ENCODE results near the gene PDSS2. TPM values are rescaled to one million over a fixed set of nuclear protein-coding genes. Genes with fewer than 3 reads are reported as not detected.

The PDSS2 gene
- total RNA-seq, 4 donors from 2014 or later = 4.3 to 14.7 (median 12.1) TPM

- H3K36me3 ChIP-seq = no peaks in the 10 kb centered on the region
- H3K27me3 ChIP-seq = no peaks in the 10 kb centered on the region
- H3K4me3 ChIP-seq = no peak overlapping the region
- no peak for DNase-seq (ENCODE audit: low spot score in 2 of 2)
- 77% methylated on average over 5 of the region's 5 CpGs for WGBS
- TF ChIP-seq POLR2A (IDR thresholded peaks at IDR 0.05) = no peak
- no peak for TF ChIP-seq POLR2AphosphoS5 (IDR thresholded peaks at IDR 0.05)
- no peak for TF ChIP-seq EP300 (IDR thresholded peaks at IDR 0.05)
- TF ChIP-seq CTCF (IDR thresholded peaks at IDR 0.05) = no peak
- no peaks in the 10 kb centered on the region for H3K9me3 ChIP-seq
- H3K27ac ChIP-seq = no peak overlapping the region
- H3K4me1 ChIP-seq = no peaks in the 10 kb centered on the region
Observed at GRCh38 chr6:107329063-107329860, 130.1 kb downstream of the PDSS2 start.

GRCh38 chr6:107328081-107328480 lies 131.3 kb downstream of the PDSS2 start:
- WGBS = 92% methylated on average over 3 of the region's 3 CpGs
- H3K27ac ChIP-seq = no peak overlapping the region
- DNase-seq (ENCODE audit: low spot score in 2 of 2) = no peak
- H3K4me1 ChIP-seq = no peaks in the 10 kb centered on the region
- no peak overlapping the region for H3K4me3 ChIP-seq
- H3K9me3 ChIP-seq = no peaks in the 10 kb centered on the region
- H3K27me3 ChIP-seq = no peaks in the 10 kb centered on the region
- H3K36me3 ChIP-seq = no peaks in the 10 kb centered on the region
- no peak for TF ChIP-seq CTCF (IDR thresholded peaks at IDR 0.05)
- no peak for TF ChIP-seq POLR2AphosphoS5 (IDR thresholded peaks at IDR 0.05)
- TF ChIP-seq POLR2A (IDR thresholded peaks at IDR 0.05) = no peak
- TF ChIP-seq EP300 (IDR thresholded peaks at IDR 0.05) = no peak

- H3K4me3 ChIP-seq = no peak overlapping the region
- no peaks in the 10 kb centered on the region for H3K4me1 ChIP-seq
- no peak for TF ChIP-seq EP300 (IDR thresholded peaks at IDR 0.05)
- TF ChIP-seq POLR2A (IDR thresholded peaks at IDR 0.05) = no peak
- no peak for TF ChIP-seq POLR2AphosphoS5 (IDR thresholded peaks at IDR 0.05)
- no peak for TF ChIP-seq CTCF (IDR thresholded peaks at IDR 0.05)
- 88% methylated on average over 1 of the region's 1 CpG for WGBS
- H3K27me3 ChIP-seq = no peaks in the 10 kb centered on the region
- no peak overlapping the region for H3K27ac ChIP-seq
- no peak for DNase-seq (ENCODE audit: low spot score in 2 of 2)
- H3K36me3 ChIP-seq = no peaks in the 10 kb centered on the region
- no peaks in the 10 kb centered on the region for H3K9me3 ChIP-seq
Observed at GRCh38 chr6:107323133-107323785, 136.1 kb downstream of the PDSS2 start.

- Histone ChIP-seq H3K36me3 (no peaks in the 10 kb centered on the region), H3K9me3 (no peaks in the 10 kb centered on the region), H3K4me3 (no peak overlapping the region), H3K27me3 (no peaks in the 10 kb centered on the region), H3K27ac (no peak overlapping the region), H3K4me1 (no peaks in the 10 kb centered on the region)
- no peak for TF ChIP-seq CTCF (IDR thresholded peaks at IDR 0.05)
- TF ChIP-seq POLR2A (IDR thresholded peaks at IDR 0.05) = no peak
- TF ChIP-seq POLR2AphosphoS5 (IDR thresholded peaks at IDR 0.05) = no peak
- TF ChIP-seq EP300 (IDR thresholded peaks at IDR 0.05) = no peak
- DNase-seq (ENCODE audit: low spot score in 2 of 2) = no peak
Observed at GRCh38 chr6:107321793-107322192, 137.6 kb downstream of the PDSS2 start.

GRCh38 chr6:107319906-107320530 lies 139.3 kb downstream of the PDSS2 start:
- H3K9me3 ChIP-seq = no peaks in the 10 kb centered on the region
- no peak overlapping the region for H3K4me3 ChIP-seq
- no peak for DNase-seq (ENCODE audit: low spot score in 2 of 2)
- no peaks in the 10 kb centered on the region for H3K4me1 ChIP-seq
- 33% methylated on average over 5 of the region's 5 CpGs for WGBS
- no peak for TF ChIP-seq CTCF (IDR thresholded peaks at IDR 0.05)
- no peak for TF ChIP-seq POLR2A (IDR thresholded peaks at IDR 0.05)
- no peak for TF ChIP-seq POLR2AphosphoS5 (IDR thresholded peaks at IDR 0.05)
- no peak for TF ChIP-seq EP300 (IDR thresholded peaks at IDR 0.05)
- H3K36me3 ChIP-seq = no peaks in the 10 kb centered on the region
- H3K27me3 ChIP-seq = no peaks in the 10 kb centered on the region
- H3K27ac ChIP-seq = no peak overlapping the region

All from suprapubic skin (tissue), 4 donors.